Measurements from ENCODE around the gene PBX1. TPM values are rescaled to one million over a fixed set of nuclear protein-coding genes. Genes with fewer than 3 reads are reported as not detected.
A peak's percentile ranks its signal among the peaks of the same experiment; 100 is the strongest.

PBX1 gene
- total and polyA plus RNA-seq, 8 donors: 17.3 to 113 (median 91.9) TPM

- H3K4me3 ChIP-seq: no peak overlapping the region
- ATAC-seq (peak; percentile 23 to 41 (median 34)), FAIRE-seq (no peak), DNase-seq (no peak)
- no peaks in the 10 kb centered on the region for H3K36me3 ChIP-seq
- no peaks in the 10 kb centered on the region for H3K9me3 ChIP-seq
- peak overlapping the region in 3 of 4 donors; percentile 10 to 78 (median 57) for H3K27ac ChIP-seq
- H3K27me3 ChIP-seq: no peaks in the 10 kb centered on the region
- peaks cover 64 to 86% (median 71%) of the 10 kb centered on the region in 3 donors for H3K4me1 ChIP-seq
- 12 to 18% methylated on average over 8 of the region's 8 CpGs for WGBS, 2 donors
- intact Hi-C loops (cut with DNase I): no loop called here
- TF ChIP-seq, protein P1, sequence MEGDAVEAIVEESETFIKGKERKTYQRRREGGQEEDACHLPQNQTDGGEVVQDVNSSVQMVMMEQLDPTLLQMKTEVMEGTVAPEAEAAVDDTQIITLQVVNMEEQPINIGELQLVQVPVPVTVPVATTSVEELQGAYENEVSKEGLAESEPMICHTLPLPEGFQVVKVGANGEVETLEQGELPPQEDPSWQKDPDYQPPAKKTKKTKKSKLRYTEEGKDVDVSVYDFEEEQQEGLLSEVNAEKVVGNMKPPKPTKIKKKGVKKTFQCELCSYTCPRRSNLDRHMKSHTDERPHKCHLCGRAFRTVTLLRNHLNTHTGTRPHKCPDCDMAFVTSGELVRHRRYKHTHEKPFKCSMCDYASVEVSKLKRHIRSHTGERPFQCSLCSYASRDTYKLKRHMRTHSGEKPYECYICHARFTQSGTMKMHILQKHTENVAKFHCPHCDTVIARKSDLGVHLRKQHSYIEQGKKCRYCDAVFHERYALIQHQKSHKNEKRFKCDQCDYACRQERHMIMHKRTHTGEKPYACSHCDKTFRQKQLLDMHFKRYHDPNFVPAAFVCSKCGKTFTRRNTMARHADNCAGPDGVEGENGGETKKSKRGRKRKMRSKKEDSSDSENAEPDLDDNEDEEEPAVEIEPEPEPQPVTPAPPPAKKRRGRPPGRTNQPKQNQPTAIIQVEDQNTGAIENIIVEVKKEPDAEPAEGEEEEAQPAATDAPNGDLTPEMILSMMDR (IDR thresholded peaks at IDR 0.05): no peak
Observed at GRCh38 chr1:164719676-164720439, 160.9 kb downstream of the PBX1 start.

DNA sequence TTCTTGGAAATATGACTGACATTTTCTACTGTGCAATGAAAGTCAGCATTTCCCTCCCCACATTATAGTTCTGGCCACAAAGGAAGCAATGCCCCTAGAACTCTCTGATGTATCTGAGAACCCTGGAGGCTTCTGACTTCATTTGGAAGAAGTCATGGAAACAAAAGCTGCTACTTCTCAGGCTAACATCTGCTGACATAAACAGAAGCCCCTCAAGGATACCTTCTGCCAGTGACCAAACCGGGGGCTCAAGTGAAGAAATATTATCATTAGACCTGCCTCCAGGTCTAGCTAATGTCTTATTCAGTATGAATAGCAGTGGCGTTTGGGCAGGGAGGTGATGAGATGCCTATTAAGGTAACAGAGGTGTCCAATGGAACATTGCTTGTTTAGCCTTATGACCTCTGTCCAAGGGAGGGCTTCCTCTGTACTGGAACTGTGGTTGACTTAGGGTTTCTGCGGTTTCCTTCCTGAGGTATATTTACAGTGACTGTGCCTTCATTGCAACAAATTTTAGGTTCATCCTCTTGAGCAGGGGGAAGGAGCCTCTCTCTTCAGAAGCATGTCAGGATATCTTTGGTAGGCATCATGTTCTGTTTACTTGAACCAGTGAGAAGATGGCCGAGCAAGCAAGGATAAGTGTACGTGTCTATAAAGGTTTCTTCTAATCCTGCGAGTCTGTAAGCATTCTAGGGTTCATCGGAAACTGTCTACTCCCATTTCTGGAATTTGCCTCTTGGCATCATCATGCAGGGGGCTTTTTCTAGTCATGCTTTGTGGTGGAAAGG lies 161.7 kb downstream of the PBX1 start:
- TF ChIP-seq, protein P1 (IDR thresholded peaks at IDR 0.05): no peak
- Histone ChIP-seq H3K9me3 (no peaks in the 10 kb centered on the region), H3K27ac (peak overlapping the region in 3 of 4 donors; percentile 10 to 78 (median 57)), H3K4me1 (peaks cover 72 to 92% (median 76%) of the 10 kb centered on the region in 3 donors), H3K4me3 (no peak overlapping the region), H3K27me3 (no peaks in the 10 kb centered on the region), H3K36me3 (no peaks in the 10 kb centered on the region)
- DNase-seq: no peak
- ATAC-seq: no peak
- WGBS, 2 donors: 72 to 75% methylated on average over 7 of the region's 7 CpGs
- intact Hi-C loops (cut with DNase I): no loop called here
- FAIRE-seq: no peak

DNA sequence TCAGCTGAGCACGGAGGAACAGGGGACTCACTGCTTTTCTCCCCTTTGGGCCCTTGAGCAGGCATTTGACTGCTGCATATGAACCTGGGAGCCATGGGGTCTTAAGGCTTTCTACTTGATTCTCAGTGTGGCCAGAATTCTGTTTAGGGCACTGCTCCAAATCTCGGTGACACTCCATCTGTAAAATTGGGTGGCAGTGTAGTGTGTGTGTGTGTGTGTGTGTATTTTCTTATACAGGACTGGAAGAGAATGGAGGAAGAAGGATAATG lies 162.2 kb downstream of the PBX1 start:
- H3K4me3 ChIP-seq: no peak overlapping the region
- H3K27ac ChIP-seq: peak overlapping the region in 2 of 4 donors; percentile 57 to 78
- no peaks in the 10 kb centered on the region for H3K9me3 ChIP-seq
- ATAC-seq (no peak), DNase-seq (no peak), FAIRE-seq (no peak)
- H3K4me1 ChIP-seq: peaks cover 72 to 86% (median 76%) of the 10 kb centered on the region in 3 donors
- intact Hi-C loops (cut with DNase I): no loop called here
- WGBS, 2 donors: 42 to 46% methylated on average over 2 of the region's 2 CpGs
- TF ChIP-seq, protein P1 (IDR thresholded peaks at IDR 0.05): no peak
- H3K36me3 ChIP-seq: no peaks in the 10 kb centered on the region
- no peaks in the 10 kb centered on the region for H3K27me3 ChIP-seq

DNA sequence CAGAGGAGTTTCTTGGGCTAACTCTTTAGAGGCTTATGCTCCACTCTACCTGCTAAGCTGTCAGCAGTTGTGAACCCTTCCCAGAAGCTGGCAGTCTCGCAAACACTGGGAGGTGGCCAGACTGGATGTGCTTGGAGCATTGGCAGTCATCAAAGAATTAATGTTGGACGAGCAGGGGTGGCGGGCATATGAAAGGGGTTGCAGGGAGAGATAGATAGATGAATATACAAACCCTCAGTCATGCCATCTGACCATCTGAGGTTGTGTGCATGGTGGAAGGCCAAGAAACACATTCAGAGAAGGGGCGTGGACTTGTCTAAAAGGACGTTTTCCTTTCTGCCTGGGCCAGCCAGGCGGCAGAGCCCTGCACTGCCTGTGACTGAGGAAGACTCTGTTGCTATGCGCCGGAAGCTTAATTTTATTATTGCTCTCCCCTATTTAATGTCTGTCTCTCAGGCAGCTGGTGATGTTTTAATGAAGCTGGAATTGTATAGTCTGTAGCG lies 164.4 kb downstream of the PBX1 start:
- H3K4me3 ChIP-seq: no peak overlapping the region
- H3K27ac ChIP-seq: peak overlapping the region in 3 of 4 donors; percentile 13 to 60 (median 40)
- peaks cover 62 to 69% (median 68%) of the 10 kb centered on the region in 3 donors for H3K4me1 ChIP-seq
- TF ChIP-seq, protein P1 (IDR thresholded peaks at IDR 0.05): no peak
- H3K9me3 ChIP-seq: no peaks in the 10 kb centered on the region
- intact Hi-C loops (cut with DNase I): no loop called here
- FAIRE-seq (no peak), ATAC-seq (peak; percentile 71 to 83 (median 80)), DNase-seq (peak in 5 of 6 donors; percentile 35 to 78 (median 65))
- no peaks in the 10 kb centered on the region for H3K36me3 ChIP-seq
- 22 to 27% methylated on average over 9 of the region's 9 CpGs for whole genome bisulfite sequencing, 2 donors
- H3K27me3 ChIP-seq: no peaks in the 10 kb centered on the region
